GM18870 (cell line): ENCODE results near the gene COG1.

ENCODE experiments used
- ATAC-seq: cut with Tn5 transposase; IDR thresholded peaks from one replicate; pipeline ENCODE4 v1.9.1; 2021; ENCODE audit warnings: moderate library complexity; ENCODE audit not compliant: unreplicated experiment

Gene COG1

GRCh38 chr17:73166731-73167581, 25.9 kb upstream of the COG1 start:
- ATAC-seq: peak; percentile 67

DNA sequence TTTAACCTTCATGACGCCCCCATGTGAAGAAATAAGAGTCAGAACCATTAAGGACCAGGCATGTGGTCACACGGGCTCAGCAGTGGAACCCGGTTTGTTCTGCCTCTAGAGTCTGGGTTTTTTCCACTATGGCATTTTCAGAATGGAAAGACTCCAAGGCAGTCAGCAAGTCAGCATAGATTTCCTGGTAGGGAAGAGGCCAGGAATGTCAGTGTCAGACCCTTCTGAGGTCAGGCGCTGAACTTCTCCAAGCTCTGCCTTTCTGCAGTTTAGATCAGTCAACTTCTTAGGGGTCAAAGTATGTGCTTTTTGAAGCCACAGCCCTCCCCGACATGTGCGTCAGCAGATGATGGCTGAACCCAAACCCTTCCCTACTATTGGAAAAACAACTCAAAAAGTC, 24.2 kb upstream of the COG1 start:
- no peak for ATAC-seq

DNA sequence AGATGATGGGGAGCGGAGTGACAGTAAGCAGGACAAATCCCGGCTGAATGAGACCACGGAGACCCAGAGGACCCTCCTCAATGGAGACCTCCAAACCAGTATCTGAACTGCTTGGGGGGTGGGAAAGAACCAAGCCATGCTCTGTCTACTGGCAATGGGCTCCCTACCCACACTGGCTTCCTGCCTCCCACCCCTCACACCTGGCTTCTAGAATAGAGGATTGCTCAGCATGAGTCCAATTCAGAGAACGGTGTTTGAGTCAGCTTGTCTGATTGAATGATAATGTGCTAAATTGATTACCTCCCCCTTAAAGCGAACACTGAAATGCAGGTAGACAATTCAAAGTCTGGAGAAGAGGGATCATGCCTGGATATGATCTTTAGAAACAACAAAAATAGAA, 22.5 kb upstream of the COG1 start:
- ATAC-seq: no peak

GRCh38 chr17:73172252-73172651, 20.6 kb upstream of the COG1 start:
- no peak for ATAC-seq

DNA sequence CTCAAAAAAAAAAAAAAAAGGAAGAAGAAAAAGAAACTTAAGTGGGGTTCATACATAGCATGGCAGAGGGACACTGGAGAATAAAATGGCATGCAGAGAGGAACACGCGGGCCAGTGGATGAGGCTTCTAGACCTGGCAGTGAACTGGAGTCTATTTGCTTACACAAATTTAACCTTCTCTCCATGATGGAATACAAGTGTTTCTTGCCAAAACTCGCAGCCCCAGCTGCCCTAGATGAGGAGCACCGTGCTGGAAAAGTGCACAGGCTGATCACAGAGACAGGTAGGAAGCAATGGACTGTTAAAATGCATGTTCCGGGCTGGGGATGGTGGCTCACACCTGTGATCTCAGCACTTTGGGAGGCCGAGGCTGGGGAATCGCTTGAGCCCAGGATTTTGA, 18.7 kb upstream of the COG1 start:
- ATAC-seq: no peak

DNA sequence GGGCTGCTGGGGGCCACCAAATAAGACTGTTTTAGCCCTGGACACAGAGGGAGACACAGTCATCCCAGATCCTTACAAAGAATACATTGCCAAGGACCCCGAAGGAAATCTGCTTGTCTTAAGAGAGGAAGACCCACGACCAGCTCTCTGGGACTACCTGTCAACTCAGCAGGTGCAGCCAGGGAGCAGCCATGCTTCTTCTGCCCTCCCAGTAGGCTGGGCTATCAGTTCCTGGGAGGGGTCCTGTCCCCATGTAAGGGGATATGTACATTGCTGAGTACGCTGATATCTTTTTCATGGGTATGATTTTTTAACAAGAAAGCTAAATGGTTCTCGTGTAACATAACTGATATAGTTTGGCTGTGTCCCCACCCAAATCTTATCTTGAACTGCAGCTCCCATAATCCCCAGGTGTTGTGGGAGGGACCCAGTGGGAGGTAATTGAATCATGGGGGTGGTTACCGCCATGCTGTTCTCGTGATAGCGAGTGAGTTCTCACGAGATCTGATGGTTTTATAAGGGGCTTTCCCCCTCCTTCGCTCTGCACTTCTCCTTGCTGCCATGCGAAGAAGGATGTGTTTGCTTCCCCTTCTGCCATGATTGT, 16.8 kb upstream of the COG1 start:
- no peak for ATAC-seq

DNA sequence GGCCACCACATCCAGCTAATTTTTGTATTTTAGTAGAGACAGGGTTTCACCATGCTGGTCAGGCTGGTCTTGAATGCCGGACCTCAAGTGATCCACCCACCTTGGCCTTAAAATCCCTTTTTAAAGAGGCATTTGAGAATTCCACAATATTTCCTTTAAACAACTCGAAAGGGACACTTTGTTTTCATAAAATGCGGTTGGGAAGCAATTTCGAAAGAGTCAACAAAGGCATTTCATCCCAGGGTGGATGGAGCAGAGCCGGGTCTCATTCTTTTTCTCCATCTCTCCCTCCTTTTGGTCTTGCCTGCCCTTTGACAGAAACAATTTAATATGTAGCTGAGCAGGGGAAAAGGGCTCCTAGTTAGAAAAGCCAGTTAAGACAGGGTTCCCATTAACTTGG, 13.5 kb upstream of the COG1 start:
- ATAC-seq: no peak

DNA sequence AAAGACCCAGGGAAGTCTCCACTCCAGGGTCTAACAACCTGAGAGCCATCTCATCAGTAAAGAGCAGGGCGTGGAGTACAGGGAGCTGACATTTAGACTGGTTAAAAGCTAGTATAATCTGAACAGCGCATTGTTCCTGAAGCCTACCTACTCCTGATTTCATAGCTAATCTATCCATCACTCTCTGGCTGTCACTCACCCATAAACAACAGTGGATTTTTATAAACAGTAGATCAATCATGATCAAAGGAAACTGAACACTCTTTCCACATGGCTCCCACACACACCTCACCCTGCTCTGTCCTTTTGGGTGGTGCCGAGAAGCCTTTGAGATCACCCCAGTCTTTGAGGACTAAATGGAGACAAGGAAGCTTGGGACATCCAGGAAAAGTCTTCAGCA, 13.0 kb upstream of the COG1 start:
- no peak for ATAC-seq

DNA sequence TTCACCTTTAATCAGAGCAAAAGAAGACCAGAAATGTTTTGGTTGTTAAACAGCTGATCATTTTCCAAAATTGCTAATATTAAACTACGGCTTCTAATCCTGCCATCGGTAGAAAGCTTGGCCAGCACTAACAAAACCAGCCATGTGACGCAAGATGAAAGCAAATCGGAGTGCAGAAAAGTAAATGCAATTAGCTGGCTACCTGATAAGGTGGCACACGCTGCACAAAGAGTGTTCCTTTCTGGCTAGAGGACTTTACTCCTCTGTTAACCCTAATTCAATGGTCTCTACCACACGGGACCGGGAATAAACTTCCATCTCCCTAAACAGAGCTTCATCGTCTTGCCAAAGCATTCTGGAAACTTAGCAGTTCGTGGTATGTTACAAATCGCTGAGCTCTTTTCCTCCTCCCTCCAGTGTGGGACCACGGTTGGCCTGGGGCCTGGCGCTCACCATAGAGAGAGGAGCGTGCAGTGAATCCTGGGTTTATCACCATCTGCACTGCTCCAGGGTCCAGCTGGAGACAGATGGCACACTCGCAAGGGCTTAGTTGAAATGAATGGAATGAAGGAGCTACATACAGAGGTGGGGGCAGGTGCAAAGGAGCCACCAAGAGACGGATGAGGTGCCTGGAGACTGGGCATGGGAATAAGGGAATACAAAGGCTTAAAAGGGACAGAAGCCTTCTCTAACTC, 10.1 kb upstream of the COG1 start:
- no peak for ATAC-seq

- ATAC-seq: no peak
Observed at GRCh38 chr17:73184136-73184993, 8.5 kb upstream of the COG1 start.

GRCh38 chr17:73186283-73187050, 6.4 kb upstream of the COG1 start:
- ATAC-seq: no peak

DNA sequence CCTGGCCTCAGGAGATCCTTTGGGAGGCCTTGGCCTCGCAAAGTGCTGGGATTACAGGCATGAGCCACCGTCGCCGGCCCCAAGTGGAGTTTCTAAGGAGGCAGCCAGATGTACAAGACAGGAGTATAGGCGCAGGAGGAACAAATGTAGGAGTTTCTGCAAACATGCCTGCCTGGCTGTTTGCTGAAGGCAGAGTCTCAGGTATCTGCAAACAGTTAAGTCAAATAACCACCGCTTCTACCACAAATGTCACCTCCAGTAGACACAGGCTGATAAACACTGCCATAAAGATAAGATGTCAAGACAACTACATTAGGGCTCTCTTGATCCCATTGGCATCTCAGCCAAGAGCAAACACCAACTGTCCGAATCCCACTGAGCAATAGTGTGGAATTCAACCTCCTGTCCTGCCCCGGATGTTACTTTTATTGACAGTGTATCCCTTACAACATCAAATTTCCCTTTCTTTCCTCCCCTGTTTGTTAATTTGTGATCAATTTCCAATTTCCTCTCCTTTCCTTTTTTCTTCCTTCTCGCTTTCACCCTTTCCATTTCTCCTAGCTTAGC, 5.6 kb upstream of the COG1 start:
- ATAC-seq: no peak

DNA sequence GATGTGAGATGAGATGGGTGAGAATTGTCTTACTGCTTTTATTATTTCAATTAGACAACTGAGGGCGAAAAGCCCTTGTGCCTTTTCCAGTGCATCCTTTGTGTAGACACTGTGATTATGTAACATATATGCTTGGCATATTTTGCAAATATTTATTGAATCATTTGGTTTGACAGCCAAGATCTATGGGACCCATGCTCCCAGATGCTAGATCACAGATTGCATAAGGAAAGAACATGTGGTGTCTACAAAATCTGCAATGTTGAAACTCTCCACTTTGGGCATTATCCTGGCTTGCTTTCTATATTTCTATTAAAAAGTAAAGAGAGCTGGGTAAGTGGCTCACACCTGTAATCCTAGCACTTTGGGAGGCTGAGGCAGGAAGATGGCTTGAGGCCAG, 4.8 kb upstream of the COG1 start:
- no peak for ATAC-seq

- no peak for ATAC-seq
Observed at GRCh38 chr17:73189417-73190099, 3.3 kb upstream of the COG1 start.

- ATAC-seq: peak; percentile 58
Observed at GRCh38 chr17:73191443-73192205, 1.2 kb upstream of the COG1 start.

- no peak for ATAC-seq
Observed at GRCh38 chr17:73192206-73192893, 505 bp upstream of the COG1 start.

GRCh38 chr17:73194514-73195222, 1.8 kb downstream of the COG1 start:
- ATAC-seq: no peak

DNA sequence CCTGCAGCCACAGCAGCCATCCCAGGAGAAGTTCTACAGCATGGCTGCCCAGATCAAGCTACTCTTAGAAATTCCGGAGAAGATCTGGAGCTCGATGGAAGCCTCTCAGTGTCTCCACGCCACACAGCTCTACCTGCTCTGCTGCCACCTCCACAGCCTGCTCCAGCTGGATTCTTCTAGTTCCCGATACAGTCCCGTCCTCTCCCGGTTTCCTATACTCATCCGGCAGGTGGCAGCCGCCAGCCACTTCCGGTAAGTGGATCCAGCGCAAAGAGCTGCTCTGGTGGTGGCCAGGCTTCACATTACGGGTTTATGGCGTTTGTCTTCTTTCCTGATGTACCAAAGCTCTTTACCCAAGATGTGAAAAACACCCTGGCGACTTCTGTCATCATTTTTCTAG, 3.6 kb downstream of the COG1 start:
- ATAC-seq: no peak
